GM23248 (cell line): Measurements from ENCODE around the gene PRUNE2. TPM values are rescaled to one million over a fixed set of nuclear protein-coding genes. Genes with fewer than 3 reads are reported as not detected.
A peak's percentile ranks its signal among the peaks of the same experiment; 100 is the strongest.

Source experiments
- DNase-seq: peaks from one replicate; pipeline ENCODE4 v3.0.0-alpha.2; 2015
- H2AFZ ChIP-seq: fragments of 200-600 bp; sonication (generic); 2 replicates; pipeline ENCODE4 v1.6.1; 2016; ENCODE audit warnings: antibody characterized with exemption
- H3F3A ChIP-seq: fragments of 200-600 bp; sonication (generic); 2 replicates; pipeline ENCODE4 v1.6.1; 2016; ENCODE audit warnings: mild to moderate bottlenecking, antibody characterized with exemption, mixed run types; ENCODE audit not compliant: insufficient read depth
- H3K27ac ChIP-seq: fragments of 200-600 bp; sonication (generic); 2 replicates; pipeline ENCODE4 v1.5.1; 2016; ENCODE audit warnings: mild to moderate bottlenecking
- H3K27me3 ChIP-seq: fragments of 200-600 bp; sonication (generic); replicated peaks from 2 replicates; pipeline ENCODE4 v1.6.1; 2016; ENCODE audit warnings: mild to moderate bottlenecking; ENCODE audit not compliant: insufficient read depth
- H3K36me3 ChIP-seq: fragments of 200-600 bp; sonication (generic); 2 replicates; pipeline ENCODE4 v1.6.1; 2016; ENCODE audit warnings: low read depth, mild to moderate bottlenecking
- H3K4me1 ChIP-seq: fragments of 200-600 bp; sonication (generic); 2 replicates; pipeline ENCODE4 v1.6.1; 2016; ENCODE audit warnings: mild to moderate bottlenecking; ENCODE audit not compliant: insufficient read depth
- H3K4me2 ChIP-seq: fragments of 200-600 bp; sonication (generic); one replicate; pipeline ENCODE4 v1.6.1; 2016; ENCODE audit warnings: mild to moderate bottlenecking; ENCODE audit not compliant: unreplicated experiment
- H3K4me3 ChIP-seq: fragments of 200-600 bp; sonication (generic); 2 replicates; pipeline ENCODE4 v1.5.1; 2016; ENCODE audit warnings: mild to moderate bottlenecking
- H3K79me2 ChIP-seq: fragments of 200-600 bp; sonication (generic); 2 replicates; pipeline ENCODE4 v1.6.1; 2016; ENCODE audit warnings: mild to moderate bottlenecking; ENCODE audit not compliant: insufficient read depth
- H3K9ac ChIP-seq: fragments of 200-600 bp; sonication (generic); 2 replicates; pipeline ENCODE4 v1.6.1; 2016; ENCODE audit warnings: mild to moderate bottlenecking
- H3K9me2 ChIP-seq: fragments of 200-600 bp; sonication (generic); 2 replicates; pipeline ENCODE4 v1.6.1; 2016; ENCODE audit warnings: mixed run types, mild to moderate bottlenecking, moderate library complexity; ENCODE audit not compliant: insufficient read depth
- H3K9me3 ChIP-seq: fragments of 200-600 bp; sonication (generic); one replicate; pipeline ENCODE4 v1.6.1; 2017; ENCODE audit warnings: low read depth
- H4K20me1 ChIP-seq: fragments of 200-600 bp; sonication (generic); 2 replicates; pipeline ENCODE4 v1.6.0; 2016; ENCODE audit not compliant: insufficient read depth
- EZH2 ChIP-seq: fragments of 200-600 bp; sonication (generic); IDR thresholded peaks from 2 replicates; pipeline ENCODE4 v1.6.1; 2018; ENCODE audit warnings: antibody characterized with exemption, mild to moderate bottlenecking; ENCODE audit not compliant: insufficient read depth, poor library complexity, severe bottlenecking
- EZH2phosphoT487 ChIP-seq: fragments of 200-600 bp; sonication (generic); IDR thresholded peaks from 2 replicates; pipeline ENCODE4 v1.6.1; 2018; ENCODE audit warnings: antibody characterized with exemption, moderate library complexity, mild to moderate bottlenecking, low read depth; ENCODE audit not compliant: insufficient read depth
- WGBS, 2 experiments: methylation state at CpG; one replicate each; pipeline ENCODE4 v1.1.6; 2015 to 2017; ENCODE audit warnings: low lambda C conversion rate in 2 of 2, low coverage in 1 of 2; ENCODE audit errors: missing lambda C conversion rate in 2 of 2; 5-methylcytosine and 5-hydroxymethylcytosine counted together
- in situ Hi-C: fragments of 300-500 bp; cut with MboI; formaldehyde crosslinking; loops from 2 replicates; pipeline ENCODE4 v1.15.0; 2020
- polyA plus RNA-seq: library from polyadenylated mRNA; unstranded; fragments of >200 nt; fragmentation: Nextera tagmentation; extraction: Ambion mirVana; gene quantifications from 2 replicates; pipeline ENCODE4 v1.2.1, GENCODE V29; 2016
- total RNA-seq: library from RNA; depleted of rRNA; stranded (reverse); fragments of >200 nt; shearing (Covaris generic); gene quantifications from 2 replicates; pipeline ENCODE4 v1.2.3, GENCODE V29; 2014

The PRUNE2 gene
- total and polyA plus RNA-seq, 2 experiments from 2014 or later: 2.0 to 8.8 TPM

DNA sequence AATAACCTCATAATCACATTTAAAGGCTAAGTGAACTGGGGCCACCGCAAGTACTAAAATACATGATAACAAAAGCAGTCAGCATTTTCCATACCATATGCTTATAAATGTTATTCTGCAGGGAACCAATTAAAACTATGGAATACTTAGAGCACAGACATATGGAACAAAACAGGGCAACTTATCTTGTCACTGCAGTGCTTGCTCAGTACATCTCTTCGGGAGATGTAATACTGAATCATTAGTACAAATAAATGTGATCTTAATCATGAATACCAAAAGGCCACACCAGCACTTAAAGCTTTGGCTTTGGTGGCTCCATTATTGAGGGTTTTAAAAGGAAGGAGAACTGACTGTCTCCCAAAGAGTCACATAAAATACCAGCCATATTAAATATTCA, 32.1 kb downstream of the PRUNE2 start:
- H2AFZ ChIP-seq: peak overlapping the region; percentile 58
- in situ Hi-C loops: loop anchor here (25.0 kb wide), 1 partner anchor 112 kb away; the partner anchor contains the start of gene PCA3
- peak overlapping the region; percentile 41 for H3K27ac ChIP-seq
- H3K9me3 ChIP-seq: no peaks in the 10 kb centered on the region
- no peaks in the 10 kb centered on the region for H3K79me2 ChIP-seq
- H4K20me1 ChIP-seq: no peaks in the 10 kb centered on the region
- H3K27me3 ChIP-seq: no peaks in the 10 kb centered on the region
- no peak overlapping the region for H3K9ac ChIP-seq
- 49 to 50% methylated on average over 2 of the region's 2 CpGs for WGBS, 2 experiments
- H3K4me3 ChIP-seq: peak overlapping the region; percentile 29; the same call in 1 of the 2 replicates
- H3F3A ChIP-seq: peaks cover 19% of the 10 kb centered on the region; the same call in 1 of the 2 replicates
- H3K4me1 ChIP-seq: peaks cover 35% of the 10 kb centered on the region
- TF ChIP-seq EZH2 (no peak), EZH2phosphoT487 (no peak)
- H3K36me3 ChIP-seq: no peaks in the 10 kb centered on the region
- peak overlapping the region; percentile 29 for H3K4me2 ChIP-seq
- H3K9me2 ChIP-seq: no peaks in the 10 kb centered on the region
- DNase-seq: peak; percentile 44

DNA sequence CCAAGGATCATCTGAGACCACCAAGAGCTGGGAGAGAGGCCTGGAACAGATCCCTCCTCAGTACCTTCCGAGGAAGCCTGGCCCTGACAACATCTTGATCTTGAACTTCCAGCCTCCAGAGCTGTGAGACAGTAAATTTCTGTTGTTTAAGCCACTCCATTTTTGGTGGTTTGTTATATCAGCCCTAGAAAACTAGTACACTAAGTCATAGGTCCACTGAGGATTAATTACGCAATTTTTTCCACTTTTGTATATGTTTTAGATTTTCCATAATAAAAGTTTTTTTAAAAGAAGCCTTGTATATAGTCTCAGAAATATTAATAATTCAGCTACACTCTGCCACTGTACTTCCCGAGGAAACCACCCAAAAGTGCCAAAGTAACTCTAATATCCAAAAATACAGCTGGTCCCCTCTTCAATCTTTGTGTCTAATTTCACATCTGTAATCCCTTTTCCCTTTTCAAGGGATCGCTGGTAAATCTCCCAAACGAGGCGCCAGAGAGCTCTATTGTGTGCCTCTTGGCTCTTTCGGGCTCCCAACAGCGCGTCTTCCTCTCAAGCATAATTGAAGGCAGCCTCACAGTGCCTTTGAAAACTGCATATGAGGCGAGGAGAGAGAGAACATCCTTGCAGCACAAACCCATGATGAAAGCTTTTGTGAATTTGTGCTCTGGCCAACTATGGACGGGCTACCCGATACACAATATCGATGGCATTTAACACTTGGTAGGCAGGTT, 32.7 kb downstream of the PRUNE2 start:
- Histone ChIP-seq H3K27ac (peak overlapping the region; percentile 41), H3K4me2 (peak overlapping the region; percentile 29), H3K4me3 (peak overlapping the region; percentile 29), H3K79me2 (no peaks in the 10 kb centered on the region), H4K20me1 (no peaks in the 10 kb centered on the region), H3K36me3 (no peaks in the 10 kb centered on the region), H3K9me3 (no peaks in the 10 kb centered on the region), H3K4me1 (peaks cover 38% of the 10 kb centered on the region), H3F3A (peaks cover 19% of the 10 kb centered on the region; the same call in 1 of the 2 replicates), H2AFZ (peak overlapping the region; percentile 58), H3K9ac (peak overlapping the region; percentile 13; the same call in 1 of the 2 replicates), H3K27me3 (no peaks in the 10 kb centered on the region), H3K9me2 (no peaks in the 10 kb centered on the region)
- no peak for TF ChIP-seq EZH2phosphoT487
- TF ChIP-seq EZH2: no peak
- in situ Hi-C loops: loop anchor here (25.0 kb wide), 1 partner anchor 111 kb away; the partner anchor contains the start of gene PCA3
- peak; percentile 65 for DNase-seq
- WGBS, 2 experiments: 9 to 12% methylated on average over 13 of the region's 13 CpGs

DNA sequence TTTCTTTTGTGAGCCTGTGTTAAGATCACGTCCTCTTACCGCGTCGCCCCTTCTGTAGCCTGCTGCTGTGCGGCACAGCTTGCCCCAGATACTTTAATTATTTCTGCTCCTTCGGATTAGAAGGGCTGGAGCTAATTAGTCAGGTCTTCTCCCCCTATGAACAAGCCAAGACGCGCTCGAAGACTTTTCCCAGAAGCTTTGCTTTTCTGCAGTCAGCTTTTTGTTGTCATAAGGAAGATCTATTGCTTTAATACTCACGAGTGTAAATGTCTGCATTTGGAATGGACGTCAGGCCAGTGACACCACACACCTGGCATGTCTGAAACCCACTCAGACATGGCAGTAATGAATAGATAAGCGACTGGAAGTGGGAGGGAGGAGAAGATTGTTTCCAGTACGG, 37.0 kb downstream of the PRUNE2 start:
- no peak overlapping the region for H3K27ac ChIP-seq
- in situ Hi-C loops: loop anchor here (25.0 kb wide), 1 partner anchor 107 kb away; the partner anchor contains the start of gene PCA3
- H3K4me3 ChIP-seq: peak overlapping the region; percentile 48
- H3K9ac ChIP-seq: no peak overlapping the region
- H3K27me3 ChIP-seq: no peaks in the 10 kb centered on the region
- peaks cover 18% of the 10 kb centered on the region for H3F3A ChIP-seq
- peak; percentile 22 for DNase-seq
- WGBS, 2 experiments: 7 to 11% methylated on average over 8 to 13 of the region's 13 CpGs
- H3K9me2 ChIP-seq: no peaks in the 10 kb centered on the region
- peaks cover 44% of the 10 kb centered on the region for H3K4me1 ChIP-seq
- peak overlapping the region; percentile 49 for H2AFZ ChIP-seq
- no peak for TF ChIP-seq EZH2
- no peak for TF ChIP-seq EZH2phosphoT487
- H4K20me1 ChIP-seq: no peaks in the 10 kb centered on the region
- no peaks in the 10 kb centered on the region for H3K36me3 ChIP-seq
- H3K79me2 ChIP-seq: no peaks in the 10 kb centered on the region
- H3K9me3 ChIP-seq: no peaks in the 10 kb centered on the region
- peak overlapping the region; percentile 16 for H3K4me2 ChIP-seq

DNA sequence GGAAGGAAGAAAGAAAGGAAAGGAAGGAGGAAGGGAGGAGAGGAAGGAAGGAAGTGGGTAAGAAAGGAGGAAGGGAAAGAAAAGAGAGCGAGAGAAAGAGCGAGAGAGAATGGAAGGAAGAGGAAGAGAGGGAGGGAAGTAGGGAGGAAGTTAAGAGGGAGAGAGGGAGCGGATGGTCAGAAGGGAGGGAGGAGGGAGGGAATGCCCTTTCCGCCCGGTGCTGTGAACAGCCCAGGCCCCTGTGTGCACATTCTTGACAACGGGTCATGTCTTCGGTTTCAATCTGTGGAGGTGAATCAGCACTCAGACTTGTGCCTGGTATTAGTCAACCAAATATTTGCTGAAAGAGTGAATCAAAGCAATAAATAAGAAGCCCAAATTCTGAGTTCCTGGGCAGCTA, 39.2 kb downstream of the PRUNE2 start:
- no peaks in the 10 kb centered on the region for H3K79me2 ChIP-seq
- WGBS, 2 experiments: 25 to 31% methylated on average over 7 of the region's 7 CpGs

More for the DNA sequence above, 39.2 kb downstream of the PRUNE2 start:
- Histone ChIP-seq H3K36me3 (no peaks in the 10 kb centered on the region), H2AFZ (no peak overlapping the region), H3F3A (peaks cover 8% of the 10 kb centered on the region), H3K27me3 (no peaks in the 10 kb centered on the region), H3K27ac (peak overlapping the region; percentile 65), H3K4me3 (no peak overlapping the region), H3K9me2 (no peaks in the 10 kb centered on the region), H4K20me1 (no peaks in the 10 kb centered on the region), H3K4me2 (peak overlapping the region; percentile 36), H3K4me1 (peaks cover 31% of the 10 kb centered on the region), H3K9ac (no peak overlapping the region), H3K9me3 (no peaks in the 10 kb centered on the region)
- TF ChIP-seq EZH2phosphoT487 (no peak), EZH2 (no peak)
- peak; percentile 94 for DNase-seq
- in situ Hi-C loops: loop anchor here (25.0 kb wide), 1 partner anchor 104 kb away; the partner anchor contains the start of gene PCA3
